Subcutaneous adipose tissue (tissue), 4 donors: Measurements from ENCODE around the gene HPSE2. TPM values are rescaled to one million over a fixed set of nuclear protein-coding genes. Genes with fewer than 3 reads are reported as not detected.

Source experiments
- CTCF ChIP-seq: fragments of 450-650 bp; IDR thresholded peaks from one replicate; pipeline ENCODE4 v1.5.1; 2016; ENCODE audit warnings: low read depth, mild to moderate bottlenecking, control low read depth, antibody characterized with exemption, moderate library complexity
- total RNA-seq, 4 donors: library from RNA; depleted of rRNA; stranded (reverse); fragments of >200 nt; gene quantifications; one replicate each; pipeline ENCODE4 v1.1.0, GENCODE V29; 2016

HPSE2 gene
- total RNA-seq, 4 donors from 2014 or later: 0.34 to 3.2 (median 0.71) TPM

- no peak for TF ChIP-seq CTCF
Measured at GRCh38 chr10:98610301-98610700, 625.4 kb downstream of the HPSE2 start.

- TF ChIP-seq CTCF: no peak
Measured at GRCh38 chr10:98609265-98609664, 626.4 kb downstream of the HPSE2 start.

- TF ChIP-seq CTCF: no peak
Measured at GRCh38 chr10:98608411-98608810, 627.2 kb downstream of the HPSE2 start.

- no peak for TF ChIP-seq CTCF
Measured at GRCh38 chr10:98602224-98602623, 633.4 kb downstream of the HPSE2 start.

GRCh38 chr10:98599032-98599610 is 636.5 kb downstream of the HPSE2 start:
- no peak for TF ChIP-seq CTCF

- TF ChIP-seq CTCF: no peak
Measured at GRCh38 chr10:98596404-98596803, 639.2 kb downstream of the HPSE2 start.

GRCh38 chr10:98589691-98590090 is 646.0 kb downstream of the HPSE2 start:
- no peak for TF ChIP-seq CTCF

- TF ChIP-seq CTCF: no peak
Measured at GRCh38 chr10:98589007-98589406, 646.6 kb downstream of the HPSE2 start.
